Measurements from ENCODE around the gene SBNO2.

Gene SBNO2

DNA sequence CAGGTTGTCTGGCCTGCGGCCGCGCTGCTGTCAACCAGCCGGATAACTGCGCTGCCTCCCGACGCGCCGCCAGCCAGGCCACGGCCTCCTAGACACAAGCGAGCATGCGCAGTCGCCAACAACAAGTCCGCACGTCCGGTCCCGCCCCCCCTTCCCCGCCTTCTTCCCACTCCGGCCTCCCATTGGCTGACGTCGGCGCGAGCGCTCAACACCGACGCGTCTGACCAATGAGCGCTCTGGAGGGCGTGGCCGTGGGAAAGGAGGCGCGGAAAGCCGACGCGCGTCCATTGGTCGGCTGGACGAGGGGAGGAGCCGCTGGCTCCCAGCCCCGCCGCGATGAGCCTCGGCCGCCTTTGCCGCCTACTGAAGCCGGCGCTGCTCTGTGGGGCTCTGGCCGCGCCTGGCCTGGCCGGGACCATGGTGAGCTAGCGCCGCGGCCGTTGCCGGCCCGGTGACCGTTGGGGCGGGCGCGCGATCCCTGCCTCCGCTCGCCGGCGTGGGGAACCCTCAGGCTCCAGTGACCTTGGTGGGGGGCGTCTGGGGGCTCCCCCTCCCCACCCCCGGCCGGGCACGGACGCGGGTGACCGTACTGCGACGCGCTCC is 70.3 kb downstream of the SBNO2 start, which contains the start of gene GPX4:
Gene GPX4, plus strand, starts transcription at position 287 of the 603 bp plus-strand sequence. Its CDS starts 50 bp downstream, at position 337.
- peak; percentile 94 for DNase-seq

GRCh38 chr19:1103132-1103707 is 70.8 kb downstream of the SBNO2 start:
- no peak for DNase-seq

DNA sequence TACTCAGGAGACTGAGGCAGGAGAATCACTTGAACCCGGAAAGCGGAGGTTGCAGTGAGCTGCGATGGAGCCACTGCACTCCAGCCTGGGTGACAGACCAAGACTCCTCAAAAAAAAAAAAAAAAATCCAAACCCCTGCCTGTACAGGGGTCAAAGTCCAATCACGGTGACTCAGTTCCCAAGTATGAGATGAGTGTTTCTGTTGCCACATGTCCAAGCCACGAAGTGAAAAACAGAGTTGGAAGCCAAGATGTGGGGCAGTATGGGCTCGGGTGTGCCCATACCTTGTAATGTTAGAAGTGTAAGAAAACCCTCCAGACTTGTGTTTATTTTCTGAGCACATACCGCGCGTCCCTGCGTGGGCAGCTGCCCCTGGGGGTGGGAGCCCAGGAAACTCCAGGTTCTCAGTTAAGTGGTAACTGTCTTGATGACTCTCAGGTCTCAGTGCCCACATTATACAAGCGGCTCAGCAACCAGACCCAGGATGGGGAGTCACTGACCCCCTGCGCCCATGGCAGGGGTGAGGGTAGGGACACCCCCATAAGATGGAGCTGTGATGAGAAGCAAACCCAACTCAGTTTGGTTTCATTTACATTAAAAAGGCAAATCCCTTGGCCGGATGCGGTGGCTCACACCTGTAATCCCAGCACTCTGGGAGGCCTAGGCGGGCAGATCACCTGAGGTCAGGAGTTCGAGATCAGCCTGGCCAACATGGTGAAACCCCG is 71.5 kb downstream of the SBNO2 start:
- DNase-seq: no peak

GRCh38 chr19:1101337-1101698 is 72.8 kb downstream of the SBNO2 start:
- DNase-seq: no peak

- no peak for DNase-seq
Measured at GRCh38 chr19:1098177-1099051, 75.7 kb downstream of the SBNO2 start.

DNA sequence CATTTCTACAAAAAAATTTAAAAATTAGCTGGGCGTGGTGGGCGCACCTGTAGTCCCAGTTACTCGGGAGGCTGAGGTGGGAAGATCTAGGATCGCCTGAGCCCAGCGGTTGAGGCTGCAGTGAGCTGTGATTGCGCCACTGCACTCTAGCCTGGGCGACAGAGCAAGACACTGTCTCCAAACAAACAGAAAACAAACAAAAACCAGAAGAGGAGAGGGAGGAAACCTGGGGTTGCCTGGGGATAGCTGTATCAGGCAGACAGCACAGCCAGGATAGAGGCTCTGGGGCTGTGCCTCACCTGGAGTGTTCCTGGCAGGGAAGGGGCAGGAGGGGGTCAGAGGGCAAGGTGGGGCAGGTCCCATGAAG is 76.3 kb downstream of the SBNO2 start:
- DNase-seq: no peak

DNA sequence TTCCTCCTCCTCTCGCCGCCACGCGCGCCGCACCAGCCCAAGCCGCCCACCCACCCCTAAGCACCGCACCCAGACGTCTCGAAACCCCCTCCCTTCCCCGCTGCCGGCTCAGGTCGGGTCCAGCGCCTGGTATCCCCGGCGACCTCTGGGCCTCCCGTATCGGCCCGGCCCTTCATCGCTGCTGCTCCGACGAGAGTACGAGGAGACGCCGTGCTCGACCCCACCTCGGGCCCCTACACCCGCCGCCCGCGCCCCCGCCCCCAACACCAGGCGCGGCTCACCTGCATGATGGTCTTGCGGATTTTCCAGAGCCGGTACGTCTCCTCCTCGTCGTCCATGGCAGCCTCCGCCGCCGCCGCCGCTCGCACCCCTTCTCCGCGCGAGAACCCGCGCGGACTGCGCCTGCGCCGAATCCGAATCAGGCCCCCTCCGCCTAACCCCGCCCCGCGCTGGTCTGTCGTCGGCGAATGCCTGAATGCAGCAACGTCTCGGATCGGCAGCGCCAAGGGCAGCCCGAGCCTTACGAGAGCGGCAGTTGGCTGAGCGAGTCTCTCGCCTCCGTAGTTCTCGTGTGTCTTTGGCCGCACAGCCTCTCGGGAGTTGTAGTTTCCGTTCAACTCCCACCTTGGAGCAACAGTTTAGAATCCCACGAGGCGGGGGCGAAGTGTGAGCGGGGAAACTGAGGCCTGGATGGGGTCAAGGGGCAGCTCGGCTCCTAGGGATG is 78.9 kb downstream of the SBNO2 start, which contains the start of gene POLR2E:
Gene POLR2E, minus strand, starts transcription at position 398 of the 724 bp plus-strand sequence. Its CDS starts 60 bp downstream, at position 338.
- DNase-seq: peak; percentile 86

DNA sequence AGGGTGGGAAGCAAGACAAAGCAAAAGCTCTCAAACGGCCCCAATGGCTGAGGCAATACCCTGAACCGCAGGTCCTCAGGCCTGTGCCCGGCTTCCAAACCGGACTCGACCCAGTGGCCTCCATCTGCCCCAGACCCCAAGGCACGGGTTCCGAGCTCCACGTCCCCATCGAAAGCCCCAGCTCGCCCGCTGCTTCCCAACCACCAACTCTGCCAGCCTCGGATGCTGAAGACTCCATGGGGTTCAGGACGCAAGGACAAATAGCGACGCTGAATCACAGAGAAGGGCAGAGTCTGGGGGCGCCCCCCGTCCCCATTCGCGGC is 79.5 kb downstream of the SBNO2 start:
- DNase-seq: no peak

DNA sequence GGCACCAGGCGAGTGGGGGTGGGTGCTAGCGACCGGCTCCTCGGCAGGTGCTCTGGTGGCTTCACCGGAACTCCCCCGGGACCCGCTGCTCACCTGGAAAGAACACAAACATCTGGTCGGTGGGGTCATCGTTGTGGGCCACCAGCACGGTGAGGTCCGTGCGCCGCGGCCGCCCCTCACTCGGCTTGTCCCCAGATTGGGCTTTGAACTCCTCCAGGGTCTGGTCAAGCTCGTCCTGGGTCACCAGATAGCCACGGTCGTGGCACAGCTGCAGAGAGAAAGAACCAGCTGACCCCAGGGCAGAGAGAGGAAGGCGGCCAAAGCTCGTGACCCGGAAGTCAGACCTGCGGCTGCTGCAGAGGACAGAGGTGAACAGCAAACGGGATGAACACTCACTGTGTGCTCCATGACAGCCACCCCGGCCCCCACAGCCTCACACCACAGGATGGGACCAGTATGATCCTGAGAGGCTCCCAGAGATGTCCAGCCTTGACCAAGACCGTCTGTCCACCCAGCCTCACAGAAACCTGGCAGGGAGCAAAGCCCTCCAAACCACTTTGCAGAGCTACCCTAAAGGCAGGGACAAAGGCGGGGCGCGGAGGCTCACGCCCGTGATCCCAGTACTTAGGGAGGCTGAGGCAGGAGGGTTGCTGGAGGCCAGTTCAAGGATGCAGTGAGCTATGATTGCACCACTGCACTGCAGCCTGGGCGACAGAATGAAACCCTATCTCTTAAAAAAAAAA is 80.1 kb downstream of the SBNO2 start:
- no peak for DNase-seq

GRCh38 chr19:1093330-1093729 is 80.7 kb downstream of the SBNO2 start:
- no peak for DNase-seq

GRCh38 chr19:1091544-1092175 is 82.4 kb downstream of the SBNO2 start:
- DNase-seq: no peak

DNA sequence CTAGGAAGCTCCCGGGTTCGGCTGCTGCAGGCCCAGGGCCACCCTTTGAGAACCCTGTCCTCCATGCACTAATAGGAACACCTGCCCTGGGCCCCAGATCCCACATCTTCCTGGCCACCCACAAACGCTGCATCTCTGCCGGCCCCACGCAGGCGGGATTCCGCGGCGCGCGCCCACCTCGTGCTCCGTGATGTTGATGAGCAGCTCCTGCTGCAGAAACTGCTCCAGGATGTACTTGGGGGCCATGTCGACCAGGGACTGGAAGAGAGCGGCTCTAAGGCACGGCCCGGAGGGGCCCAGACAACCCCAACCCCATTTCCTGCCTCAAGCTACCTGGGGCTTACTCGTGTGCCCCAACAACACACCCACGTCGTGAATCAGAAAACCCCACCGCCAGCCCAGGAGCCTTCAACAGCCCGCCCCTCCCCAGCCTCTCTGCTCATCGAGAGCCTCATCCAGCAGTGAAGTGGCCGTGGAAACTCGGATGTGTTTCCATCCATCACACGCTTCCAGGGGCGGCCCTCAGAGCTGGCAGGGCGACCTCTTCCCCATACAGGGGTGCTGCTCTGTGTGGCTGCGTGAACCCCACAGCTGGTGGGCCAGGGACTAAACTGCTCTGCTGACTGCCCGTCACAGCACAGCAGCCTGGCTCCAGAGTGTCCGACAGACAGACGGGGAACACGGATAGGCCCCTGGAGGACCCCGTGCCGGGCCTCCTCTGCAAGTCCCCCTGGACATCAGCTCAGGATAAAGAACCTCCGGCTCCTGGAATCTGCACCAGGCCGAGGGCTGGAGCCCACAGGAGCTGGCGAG is 83.1 kb downstream of the SBNO2 start:
- no peak for DNase-seq

DNA sequence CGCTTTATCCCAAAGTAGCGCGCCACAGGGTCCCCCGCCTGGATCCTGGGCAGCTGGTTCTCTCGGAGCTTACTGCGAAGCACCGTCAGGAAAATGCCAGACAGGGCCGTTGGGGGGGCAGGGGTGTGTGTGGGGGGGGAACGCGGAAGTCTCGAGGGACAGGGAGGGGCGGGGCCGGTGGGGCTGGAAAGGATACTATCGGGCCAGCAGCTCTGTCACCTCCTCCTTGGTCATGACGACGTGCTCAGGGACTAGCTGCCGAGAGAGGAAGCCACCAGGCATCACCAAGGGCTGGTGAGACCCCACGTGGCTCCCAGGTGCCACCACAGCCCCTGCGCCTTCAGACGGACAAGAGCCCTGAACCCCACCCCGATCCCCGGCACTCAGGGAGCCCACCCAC is 84.2 kb downstream of the SBNO2 start:
- DNase-seq: no peak

DNA sequence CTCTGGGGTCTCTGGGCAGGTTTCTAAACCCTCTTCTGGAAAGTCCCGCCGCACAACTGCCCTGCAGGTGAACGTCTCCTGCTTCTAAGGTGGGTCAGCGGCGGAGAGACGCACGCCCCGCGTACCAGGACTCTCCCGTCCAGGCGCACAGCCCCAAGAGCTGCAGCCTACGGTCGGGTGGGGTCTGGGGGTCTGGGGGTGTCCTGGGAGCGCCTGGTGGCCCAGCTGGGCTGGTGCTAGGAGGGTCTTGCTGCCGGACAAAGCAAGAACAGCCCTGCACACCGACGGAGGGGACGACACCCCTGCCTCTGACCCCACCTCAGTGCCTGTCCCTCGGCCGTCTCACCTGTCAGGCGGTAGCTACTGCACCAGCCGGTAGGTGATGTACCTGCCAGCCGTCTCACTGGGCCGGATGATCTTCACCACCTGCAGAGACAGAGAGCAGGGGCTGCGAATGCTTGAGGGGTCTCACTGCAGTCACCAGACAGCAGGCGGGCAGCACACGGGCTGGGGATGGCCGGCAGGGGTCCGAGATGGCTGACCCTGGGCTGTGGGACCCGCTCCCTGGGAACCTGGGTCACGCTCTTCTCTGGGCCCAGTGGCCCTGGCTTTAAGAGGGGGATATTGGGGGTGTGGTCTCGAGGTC is 84.8 kb downstream of the SBNO2 start:
- DNase-seq: no peak

DNA sequence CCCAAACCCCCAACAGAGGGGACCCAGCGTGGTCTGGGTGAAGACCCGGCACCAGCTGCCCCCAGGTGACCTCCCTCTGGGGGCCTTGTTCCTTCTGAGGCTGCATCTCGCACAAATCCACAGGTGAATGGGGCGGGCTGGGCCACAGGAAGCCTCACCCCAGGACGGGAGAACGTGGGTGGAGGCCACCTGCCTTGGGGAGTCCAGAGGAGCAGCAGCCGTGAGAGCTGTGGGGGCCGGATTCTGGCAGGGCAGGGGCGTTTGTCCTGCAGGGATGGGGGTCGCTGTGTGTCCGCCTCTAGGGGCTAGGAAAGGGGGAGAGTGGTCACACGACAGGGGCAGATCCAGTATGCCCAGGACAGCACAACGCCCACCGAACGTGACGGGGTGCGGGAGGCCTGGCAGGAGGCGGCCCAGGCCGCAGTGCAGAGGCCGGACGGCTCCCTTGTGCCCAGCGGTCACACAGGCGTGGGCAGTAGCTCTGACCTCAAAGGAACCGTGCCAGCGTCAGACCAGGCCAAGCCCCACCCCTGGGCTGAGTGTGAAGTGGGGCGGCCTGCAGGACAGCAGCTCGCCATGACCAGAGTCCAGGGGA is 85.6 kb downstream of the SBNO2 start:
- DNase-seq: no peak

DNA sequence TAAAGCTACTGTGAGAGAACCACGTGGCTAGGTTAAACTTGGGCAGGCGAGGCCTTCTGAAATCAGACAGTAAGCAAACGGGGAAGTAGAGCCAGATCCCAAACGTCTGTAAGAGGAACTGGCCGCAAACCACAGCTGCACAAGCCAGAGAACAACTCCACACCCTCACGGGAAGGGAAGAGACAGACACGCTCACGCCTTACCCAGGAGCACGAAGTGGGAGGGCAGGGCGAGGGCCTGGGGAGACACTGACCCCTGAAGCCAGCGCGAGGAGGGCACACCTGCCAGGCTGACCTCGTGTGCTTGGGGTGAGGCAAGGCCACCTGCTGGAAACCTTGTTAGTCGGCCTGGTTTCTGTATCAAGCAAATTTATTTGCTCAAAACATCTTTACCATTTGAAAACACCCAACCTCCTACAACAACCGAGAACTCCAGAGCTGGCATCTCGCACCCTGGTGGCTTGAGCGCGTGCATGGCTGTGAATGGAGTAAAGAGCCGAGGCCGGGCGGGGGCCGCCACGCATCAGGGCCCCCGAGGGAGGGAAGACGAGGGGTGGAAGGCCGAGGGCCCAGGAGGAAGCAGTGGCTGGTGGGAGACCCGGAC is 86.2 kb downstream of the SBNO2 start:
- no peak for DNase-seq

- no peak for DNase-seq
Measured at GRCh38 chr19:1086613-1087012, 87.5 kb downstream of the SBNO2 start.

DNA sequence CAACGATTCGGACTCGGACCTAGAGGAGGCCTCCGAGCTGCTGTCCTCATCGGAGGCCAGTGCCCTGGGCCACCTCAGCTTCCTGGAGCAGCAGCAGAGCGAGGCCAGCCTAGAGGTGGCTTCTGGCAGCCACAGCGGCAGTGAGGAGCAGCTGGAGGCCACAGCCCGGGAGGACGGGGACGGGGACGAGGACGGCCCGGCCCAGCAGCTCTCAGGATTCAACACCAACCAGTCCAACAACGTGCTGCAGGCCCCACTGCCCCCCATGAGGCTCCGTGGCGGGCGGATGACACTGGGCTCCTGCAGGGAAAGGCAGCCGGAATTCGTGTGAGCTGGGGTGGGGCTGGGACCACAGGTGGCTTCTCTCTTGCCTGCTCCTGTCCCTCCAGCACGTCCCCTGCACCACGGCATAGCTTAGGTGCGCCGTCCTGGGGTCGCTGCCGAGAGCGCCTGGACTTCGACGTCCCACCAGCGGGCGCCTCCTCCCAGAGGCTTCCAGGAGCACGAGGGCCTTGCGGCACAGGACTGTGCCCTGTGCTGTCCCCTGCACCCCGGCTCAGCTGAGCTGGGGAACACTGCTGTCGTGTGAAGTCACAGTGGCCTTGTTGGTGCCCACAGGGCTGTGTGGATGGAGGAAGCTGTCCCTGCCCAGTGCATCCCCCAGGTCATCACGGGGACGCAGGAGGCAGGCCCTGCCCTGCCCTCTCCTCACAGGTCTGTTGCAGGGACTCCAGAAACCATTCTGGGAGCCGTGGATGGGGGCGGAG is 88.2 kb downstream of the SBNO2 start:
- no peak for DNase-seq
